Upper lobe of left lung (tissue), 4 donors: Measurements from ENCODE around the gene PLEKHG4.

ENCODE experiments used
- EP300 ChIP-seq, 4 donors: sonication (generic); formaldehyde crosslinking; IDR thresholded peaks; one replicate each; pipeline ENCODE4 v1.5.1; 2017; ENCODE audit warnings: antibody characterized with exemption in 4 of 4, control low read depth in 2 of 4
- POLR2A ChIP-seq, 4 donors: fragments of 450-650 bp; IDR thresholded peaks; one replicate each; pipeline ENCODE4 v1.5.1; 2016 to 2017; ENCODE audit warnings: antibody characterized with exemption in 4 of 4, mild to moderate bottlenecking in 2 of 4
- POLR2AphosphoS5 ChIP-seq, 2 donors: sonication (generic); formaldehyde crosslinking; IDR thresholded peaks; one replicate each; pipeline ENCODE4 v1.5.1; 2017; ENCODE audit warnings: antibody characterized with exemption in 2 of 2
- TF ChIP-seq, protein P1 (sequence below), 6 experiments: fragments of 450-650 bp in 4 of 6; fragments of 200-600 bp in 2 of 6; sonication (generic) in 2 of 6; IDR thresholded peaks; one replicate each; pipeline ENCODE4 v1.5.1; 2016 to 2019; ENCODE audit warnings: antibody characterized with exemption in 6 of 6

DNA sequence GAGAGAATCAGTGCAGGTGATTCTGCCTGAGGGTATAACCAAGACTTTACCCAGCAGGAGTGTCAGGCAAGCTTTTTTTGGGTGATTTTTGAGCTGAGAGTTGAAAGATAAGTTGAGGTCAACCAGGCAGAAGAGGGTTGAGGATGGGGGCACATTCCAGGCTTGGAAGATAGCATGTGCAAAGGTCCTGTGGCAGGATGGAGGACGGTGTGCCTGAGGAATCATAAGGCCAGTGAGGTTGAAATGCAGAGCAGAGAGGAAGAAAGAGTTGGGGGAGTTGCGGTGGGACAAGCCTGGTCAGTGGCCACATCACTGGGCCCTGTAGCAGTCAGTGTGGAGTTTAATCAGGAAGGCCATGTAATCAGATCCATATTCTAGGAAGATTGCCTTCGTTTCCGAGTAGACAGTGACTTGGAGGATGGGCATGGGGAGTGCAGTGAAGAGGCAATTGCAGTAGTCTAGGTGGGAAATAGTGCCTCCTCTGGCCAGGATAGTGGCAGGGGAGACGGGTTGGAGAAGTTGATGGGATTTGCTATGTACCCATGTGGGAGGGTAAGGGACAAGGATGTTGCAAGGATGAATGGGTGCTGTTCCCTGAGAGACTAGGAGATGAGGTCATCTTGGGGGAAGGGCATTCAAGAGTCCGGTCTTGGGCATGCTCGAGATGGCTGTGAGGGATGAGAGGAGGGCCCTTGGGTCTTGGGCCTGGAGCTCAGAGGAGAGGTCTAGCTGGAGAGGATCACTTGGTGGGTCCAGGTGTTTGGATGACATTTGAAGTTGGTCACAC lies 3.9 kb downstream of the PLEKHG4 start:
- TF ChIP-seq, protein P1, sequence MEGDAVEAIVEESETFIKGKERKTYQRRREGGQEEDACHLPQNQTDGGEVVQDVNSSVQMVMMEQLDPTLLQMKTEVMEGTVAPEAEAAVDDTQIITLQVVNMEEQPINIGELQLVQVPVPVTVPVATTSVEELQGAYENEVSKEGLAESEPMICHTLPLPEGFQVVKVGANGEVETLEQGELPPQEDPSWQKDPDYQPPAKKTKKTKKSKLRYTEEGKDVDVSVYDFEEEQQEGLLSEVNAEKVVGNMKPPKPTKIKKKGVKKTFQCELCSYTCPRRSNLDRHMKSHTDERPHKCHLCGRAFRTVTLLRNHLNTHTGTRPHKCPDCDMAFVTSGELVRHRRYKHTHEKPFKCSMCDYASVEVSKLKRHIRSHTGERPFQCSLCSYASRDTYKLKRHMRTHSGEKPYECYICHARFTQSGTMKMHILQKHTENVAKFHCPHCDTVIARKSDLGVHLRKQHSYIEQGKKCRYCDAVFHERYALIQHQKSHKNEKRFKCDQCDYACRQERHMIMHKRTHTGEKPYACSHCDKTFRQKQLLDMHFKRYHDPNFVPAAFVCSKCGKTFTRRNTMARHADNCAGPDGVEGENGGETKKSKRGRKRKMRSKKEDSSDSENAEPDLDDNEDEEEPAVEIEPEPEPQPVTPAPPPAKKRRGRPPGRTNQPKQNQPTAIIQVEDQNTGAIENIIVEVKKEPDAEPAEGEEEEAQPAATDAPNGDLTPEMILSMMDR (IDR thresholded peaks at IDR 0.05) = no peak
- no peak for TF ChIP-seq POLR2A (IDR thresholded peaks at IDR 0.05)
- no peak for TF ChIP-seq POLR2AphosphoS5 (IDR thresholded peaks at IDR 0.05)
- TF ChIP-seq EP300 (IDR thresholded peaks at IDR 0.05) = no peak
